Muscle layer of colon (tissue), 2 donors: ENCODE results near the gene ABCA3.
A peak's percentile ranks its signal among the peaks of the same experiment; 100 is the strongest.
"Not testable (repeated sequence)": the region's sequence is repeated elsewhere in the genome, so short reads cannot be mapped to it uniquely, and the experiment has no call there.

ENCODE experiments used
- H3K27ac ChIP-seq: one replicate; pipeline ENCODE4 v1.7.0; 2013; ENCODE audit warnings: low read depth, mild to moderate bottlenecking, low read length, moderate library complexity
- H3K27me3 ChIP-seq, 2 donors: one replicate each; pipeline ENCODE4 v1.7.0; 2013; ENCODE audit warnings: low read length in 2 of 2, mild to moderate bottlenecking in 2 of 2; ENCODE audit not compliant: insufficient read depth in 2 of 2, control insufficient read depth in 1 of 2
- H3K36me3 ChIP-seq: one replicate; pipeline ENCODE4 v1.7.0; 2013; ENCODE audit warnings: mild to moderate bottlenecking, low read length; ENCODE audit not compliant: insufficient read depth
- H3K4me1 ChIP-seq: one replicate; pipeline ENCODE4 v1.7.0; 2013; ENCODE audit warnings: mild to moderate bottlenecking, low read length; ENCODE audit not compliant: insufficient read depth
- H3K4me3 ChIP-seq, 2 donors: one replicate each; pipeline ENCODE4 v1.7.0; 2013; ENCODE audit warnings: low read length in 2 of 2, low read depth in 1 of 2, mild to moderate bottlenecking in 1 of 2, moderate library complexity in 1 of 2
- H3K9ac ChIP-seq: one replicate; pipeline ENCODE4 v1.7.0; 2013; ENCODE audit warnings: low read length
- H3K9me3 ChIP-seq: one replicate; pipeline ENCODE4 v1.7.0; 2013; ENCODE audit warnings: mild to moderate bottlenecking, low read length
- donor health status: abdominal sarcoma.
- donor health status: Adenocarcinoma of cecum.

The ABCA3 gene

GRCh38 chr16:2260250-2260649 lies 80.3 kb downstream of the ABCA3 start:
- H3K27ac ChIP-seq: no peak overlapping the region
- no peak overlapping the region for H3K9ac ChIP-seq
- H3K27me3 ChIP-seq: no peaks in the 10 kb centered on the region
- no peaks in the 10 kb centered on the region for H3K9me3 ChIP-seq
- H3K36me3 ChIP-seq: peaks cover 45% of the 10 kb centered on the region
- no peak overlapping the region for H3K4me3 ChIP-seq
- no peaks in the 10 kb centered on the region for H3K4me1 ChIP-seq

GRCh38 chr16:2258530-2258929 lies 82.0 kb downstream of the ABCA3 start:
- not testable (repeated sequence) for H3K4me3 ChIP-seq, H3K4me1 ChIP-seq, H3K27ac ChIP-seq, H3K9me3 ChIP-seq, H3K9ac ChIP-seq, H3K27me3 ChIP-seq
- peaks cover 50% of the 10 kb centered on the region for H3K36me3 ChIP-seq

DNA sequence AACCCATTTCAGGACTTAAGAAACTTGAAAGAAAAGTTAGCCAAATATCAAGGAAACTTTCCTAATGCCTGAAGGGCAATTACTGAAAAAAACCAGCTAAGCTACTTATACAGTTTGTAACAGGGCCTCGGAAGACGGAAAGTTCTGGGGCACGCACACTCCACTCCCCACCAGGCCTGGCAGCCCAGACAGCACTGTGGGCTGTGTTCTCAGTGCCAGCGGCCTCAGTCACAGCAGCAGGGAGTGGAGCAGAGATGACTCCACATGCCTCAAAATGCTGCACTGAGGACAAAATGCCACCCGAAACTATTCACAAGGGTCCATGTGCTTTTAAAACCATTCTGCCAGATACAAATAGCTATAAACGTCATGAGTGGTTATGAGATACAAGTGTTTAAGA lies 82.8 kb downstream of the ABCA3 start:
- Histone ChIP-seq H3K4me1 (no peaks in the 10 kb centered on the region), H3K9ac (no peak overlapping the region), H3K27ac (no peak overlapping the region), H3K4me3 (no peak overlapping the region), H3K36me3 (peaks cover 52% of the 10 kb centered on the region), H3K27me3 (no peaks in the 10 kb centered on the region), H3K9me3 (no peaks in the 10 kb centered on the region)

DNA sequence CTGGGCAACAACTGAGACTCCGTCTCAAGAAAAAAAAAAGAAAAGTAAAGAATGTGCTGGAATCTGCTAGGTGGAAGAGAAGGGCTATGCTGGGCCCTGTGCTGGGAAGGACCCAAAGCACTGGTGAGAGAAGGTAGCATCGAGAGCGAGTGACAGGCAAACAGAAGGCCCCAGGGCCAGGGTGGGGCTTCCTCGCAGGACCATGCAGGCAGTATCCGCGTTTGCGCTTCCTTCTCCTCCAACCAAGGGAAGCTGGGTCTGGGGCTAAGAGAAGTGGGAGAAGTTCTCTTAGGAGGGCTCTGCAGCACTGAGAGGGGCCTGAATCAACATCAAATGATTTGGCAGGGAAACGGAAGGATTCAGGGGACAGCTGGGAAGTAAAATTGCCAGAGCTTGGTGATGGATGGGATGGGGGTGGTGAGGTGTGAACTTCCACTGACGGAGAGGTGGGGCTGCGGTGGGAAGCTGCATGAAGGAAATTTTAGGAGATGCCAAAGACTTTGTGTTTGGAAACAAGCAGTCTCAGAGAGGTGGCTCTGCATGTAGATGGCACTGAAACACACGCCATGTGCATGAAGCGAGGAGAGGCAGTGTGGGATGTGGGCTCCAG lies 83.9 kb downstream of the ABCA3 start:
- peaks cover 6% of the 10 kb centered on the region for H3K4me1 ChIP-seq
- no peaks in the 10 kb centered on the region for H3K9me3 ChIP-seq
- peaks cover 43% of the 10 kb centered on the region for H3K36me3 ChIP-seq
- no peak overlapping the region for H3K27ac ChIP-seq
- H3K27me3 ChIP-seq: no peaks in the 10 kb centered on the region
- no peak overlapping the region for H3K4me3 ChIP-seq
- no peak overlapping the region for H3K9ac ChIP-seq

DNA sequence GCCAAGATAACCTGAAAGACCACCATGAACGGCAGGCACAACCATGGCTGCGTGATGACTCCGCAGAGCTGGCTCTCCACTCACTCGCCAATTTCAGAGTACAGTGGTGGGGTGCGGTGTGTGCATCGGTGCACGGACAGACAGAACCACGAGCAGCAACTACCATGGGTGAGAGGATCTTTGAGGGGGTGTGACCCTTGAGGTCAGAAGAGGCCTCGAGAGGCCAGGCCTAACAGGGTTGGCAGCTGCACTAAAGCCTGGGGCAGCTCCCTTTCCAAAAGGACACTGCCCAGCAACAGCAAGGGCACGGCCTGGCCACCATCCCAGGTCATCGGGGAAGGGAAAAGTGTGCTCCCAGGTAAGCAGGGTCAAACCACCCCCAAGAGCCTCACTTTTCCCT lies 87.2 kb downstream of the ABCA3 start:
- peaks cover 35% of the 10 kb centered on the region for H3K36me3 ChIP-seq
- H3K4me3 ChIP-seq: no peak overlapping the region
- no peak overlapping the region for H3K27ac ChIP-seq
- H3K27me3 ChIP-seq: no peaks in the 10 kb centered on the region
- no peaks in the 10 kb centered on the region for H3K9me3 ChIP-seq
- peaks cover 13% of the 10 kb centered on the region for H3K4me1 ChIP-seq
- no peak overlapping the region for H3K9ac ChIP-seq

GRCh38 chr16:2252806-2253148 lies 87.8 kb downstream of the ABCA3 start:
- Histone ChIP-seq H3K4me1 (peaks cover 13% of the 10 kb centered on the region), H3K36me3 (peaks cover 33% of the 10 kb centered on the region), H3K27ac (no peak overlapping the region)

GRCh38 chr16:2251296-2252111 lies 89.0 kb downstream of the ABCA3 start, which contains the start of gene ECI1:
Gene ECI1, minus strand, starts transcription at chr16:2251587. Its CDS starts 21 bp downstream, at chr16:2251566.
- no peaks in the 10 kb centered on the region for H3K27me3 ChIP-seq
- peaks cover 13% of the 10 kb centered on the region for H3K4me1 ChIP-seq
- H3K27ac ChIP-seq: peak within 1 kb of the TSS; percentile 20
- H3K9me3 ChIP-seq: no peaks in the 10 kb centered on the region
- H3K9ac ChIP-seq: peak within 1 kb of the TSS; percentile 66
- peaks cover 24% of the 10 kb centered on the region for H3K36me3 ChIP-seq
- peak within 1 kb of the TSS; percentile 17 to 53 for H3K4me3 ChIP-seq

More at GRCh38 chr16:2252806-2253148, 87.8 kb downstream of the ABCA3 start:
- Histone ChIP-seq H3K4me3 (no peak overlapping the region), H3K9me3 (no peaks in the 10 kb centered on the region), H3K27me3 (no peaks in the 10 kb centered on the region), H3K9ac (no peak overlapping the region)

DNA sequence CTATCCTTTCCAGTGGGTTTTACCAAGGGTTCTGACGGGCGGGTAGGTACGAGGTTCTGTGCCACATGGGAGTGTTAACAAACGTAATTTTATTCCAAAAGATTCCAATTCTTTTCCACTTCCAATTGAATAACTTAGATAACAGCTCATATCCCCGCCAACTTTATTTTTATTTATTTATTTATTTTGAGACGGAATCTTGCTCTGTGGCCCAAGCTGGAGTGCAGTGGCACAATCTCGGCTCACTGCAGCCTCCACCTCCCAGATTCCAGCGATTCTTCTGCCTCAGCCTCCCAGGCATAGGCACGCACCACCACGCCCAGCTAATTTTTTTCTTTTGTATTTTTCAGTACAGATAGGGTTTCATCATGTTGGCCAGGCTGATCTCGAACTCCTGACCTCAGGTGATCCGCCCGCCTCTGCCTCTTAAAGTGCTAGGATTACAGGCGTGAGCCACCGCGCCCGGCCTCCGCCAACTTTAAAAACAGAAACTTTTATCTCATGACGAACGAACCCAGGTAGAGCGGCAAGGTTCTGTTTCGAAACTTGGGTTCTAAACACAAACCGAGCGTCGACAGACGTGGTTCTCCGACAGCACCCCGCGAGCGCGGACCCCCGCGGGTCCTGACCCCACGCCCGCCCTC lies 89.8 kb downstream of the ABCA3 start:
- Histone ChIP-seq H3K36me3 (peaks cover 24% of the 10 kb centered on the region), H3K4me3 (peak overlapping the region; percentile 17 to 53), H3K9me3 (no peaks in the 10 kb centered on the region), H3K9ac (peak overlapping the region; percentile 33), H3K27ac (peak overlapping the region; percentile 20), H3K4me1 (peaks cover 13% of the 10 kb centered on the region), H3K27me3 (no peaks in the 10 kb centered on the region)

GRCh38 chr16:2246301-2246885 lies 94.1 kb downstream of the ABCA3 start:
- H3K4me1 ChIP-seq: peaks cover 7% of the 10 kb centered on the region
- H3K9me3 ChIP-seq: no peaks in the 10 kb centered on the region
- H3K27me3 ChIP-seq: no peaks in the 10 kb centered on the region
- H3K4me3 ChIP-seq: no peak overlapping the region
- peaks cover 43% of the 10 kb centered on the region for H3K36me3 ChIP-seq
- no peak overlapping the region for H3K9ac ChIP-seq
- H3K27ac ChIP-seq: no peak overlapping the region

DNA sequence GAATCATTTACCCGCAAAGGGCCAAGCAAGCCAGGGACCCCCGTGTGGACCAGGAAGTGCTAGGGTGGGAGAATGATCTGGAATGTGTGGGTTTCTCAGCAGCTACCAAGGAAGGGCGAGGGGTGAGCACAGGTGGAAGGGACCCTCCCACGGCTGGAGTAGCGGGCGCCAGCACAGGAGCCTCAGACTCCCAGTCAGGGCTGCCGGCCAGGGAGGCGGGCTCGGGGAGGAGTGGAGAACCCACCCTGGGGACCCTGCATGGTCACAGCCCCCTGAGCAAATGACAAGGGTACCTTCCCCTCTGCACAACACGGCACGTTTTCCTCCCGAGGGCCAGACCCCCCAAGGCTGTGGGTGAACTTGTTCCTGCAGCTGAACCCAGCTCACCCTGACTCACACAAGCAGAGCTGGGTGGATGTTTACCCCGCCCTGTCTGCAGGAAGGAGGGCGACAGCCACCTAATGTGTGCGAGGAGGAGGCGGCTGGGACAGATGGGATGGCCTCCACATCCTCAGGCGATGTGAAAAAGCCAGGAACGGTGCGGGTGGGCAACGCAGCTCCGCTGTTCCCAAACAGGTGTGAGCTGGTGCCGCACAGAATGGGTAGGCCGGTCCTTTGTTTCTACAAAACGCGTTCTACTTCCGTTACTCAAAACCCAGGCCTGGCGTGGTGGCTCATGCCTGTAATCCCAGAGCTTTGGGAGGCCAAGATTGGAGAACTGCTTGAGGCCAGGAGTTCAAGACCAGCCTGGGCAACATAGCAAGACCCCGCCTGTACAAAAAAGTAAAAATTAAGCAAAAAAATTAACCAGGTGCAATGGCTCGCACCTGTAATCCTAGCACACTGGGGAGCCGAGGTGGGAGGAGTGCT lies 95.4 kb downstream of the ABCA3 start:
- Histone ChIP-seq H3K4me3 (no peak overlapping the region), H3K27me3 (no peaks in the 10 kb centered on the region), H3K36me3 (peaks cover 43% of the 10 kb centered on the region), H3K9ac (no peak overlapping the region), H3K9me3 (no peaks in the 10 kb centered on the region), H3K4me1 (peaks cover 2% of the 10 kb centered on the region), H3K27ac (no peak overlapping the region)

DNA sequence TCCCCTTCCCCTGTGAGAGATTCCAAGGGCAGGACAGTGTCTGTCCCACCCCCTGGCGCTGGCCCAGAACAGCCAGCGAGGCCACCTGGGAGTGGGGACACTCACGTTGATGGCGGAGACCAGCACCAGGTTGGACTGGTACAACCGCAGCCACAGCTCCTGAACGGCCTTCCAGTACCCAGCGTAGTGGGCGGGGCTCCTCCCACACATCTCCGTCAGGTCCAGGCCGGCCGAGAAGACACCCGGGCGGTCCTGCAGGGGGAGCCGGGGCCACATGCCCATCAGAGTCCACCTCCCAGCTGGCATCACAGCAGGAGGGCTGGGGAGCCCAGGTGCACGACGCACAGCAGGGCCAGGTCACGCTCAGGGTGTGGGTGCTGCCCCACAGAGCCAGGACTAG lies 96.2 kb downstream of the ABCA3 start:
- no peak overlapping the region for H3K27ac ChIP-seq
- peaks cover 48% of the 10 kb centered on the region for H3K36me3 ChIP-seq
- H3K27me3 ChIP-seq: no peaks in the 10 kb centered on the region

More for the DNA sequence above, 96.2 kb downstream of the ABCA3 start:
- no peaks in the 10 kb centered on the region for H3K9me3 ChIP-seq
- H3K9ac ChIP-seq: no peak overlapping the region
- no peak overlapping the region for H3K4me3 ChIP-seq
- H3K4me1 ChIP-seq: no peaks in the 10 kb centered on the region
